Measurements from ENCODE around the gene SFMBT2.
A peak's percentile ranks its signal among the peaks of the same experiment; 100 is the strongest.

Gene SFMBT2

DNA sequence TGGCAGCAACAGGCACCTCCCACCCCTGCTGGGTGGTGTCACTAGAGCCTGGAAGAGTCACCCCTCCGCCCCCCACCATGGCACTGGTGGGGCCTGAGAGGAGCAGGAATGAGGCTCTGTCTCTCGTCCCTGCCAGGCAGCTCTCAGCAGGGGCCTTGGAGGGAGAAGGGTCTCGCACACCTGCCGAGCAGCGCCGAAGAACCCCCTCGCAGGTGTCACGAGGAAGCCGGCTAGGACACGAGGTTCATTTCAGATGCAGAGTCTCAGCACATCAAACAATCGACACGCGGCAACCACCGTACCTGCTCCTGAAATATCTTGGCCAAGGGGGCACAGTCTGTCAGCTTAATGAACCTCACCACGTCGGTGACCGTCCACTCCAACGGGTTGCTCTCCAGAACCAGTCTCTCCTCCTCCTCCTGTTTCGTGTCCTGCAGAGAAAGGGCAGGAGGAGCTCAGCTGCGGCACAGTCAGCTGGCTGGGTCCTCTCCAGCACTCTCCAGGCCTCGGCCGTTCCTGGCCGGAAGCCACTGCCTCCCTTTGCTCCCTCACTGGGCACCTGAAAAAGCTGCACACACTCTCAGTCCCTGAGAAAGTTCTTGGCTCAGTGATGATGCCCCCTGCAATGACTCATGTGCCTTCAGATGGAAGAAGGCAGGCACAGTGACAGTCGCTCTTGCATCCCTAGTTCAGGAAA lies 240.1 kb downstream of the SFMBT2 start:
- no peak for DNase-seq

DNA sequence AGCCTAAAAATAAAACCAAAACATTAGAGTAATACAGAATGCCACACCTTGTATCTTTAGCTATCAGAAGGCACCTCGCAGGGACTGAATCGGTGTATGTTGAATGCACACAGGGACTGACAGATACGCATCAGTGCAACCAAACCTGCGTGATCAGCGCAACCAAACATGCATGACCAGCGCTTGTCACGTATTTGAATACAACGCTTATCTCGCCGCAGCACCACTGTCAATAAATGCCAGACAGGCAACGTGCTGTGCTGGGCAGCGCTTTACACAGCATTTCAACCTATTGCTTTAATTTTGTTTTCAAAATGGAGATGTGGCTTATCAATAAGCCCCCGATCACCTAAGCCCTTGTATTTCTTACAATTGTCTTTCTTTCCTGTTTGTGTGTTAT lies 242.4 kb downstream of the SFMBT2 start:
- DNase-seq = no peak

DNA sequence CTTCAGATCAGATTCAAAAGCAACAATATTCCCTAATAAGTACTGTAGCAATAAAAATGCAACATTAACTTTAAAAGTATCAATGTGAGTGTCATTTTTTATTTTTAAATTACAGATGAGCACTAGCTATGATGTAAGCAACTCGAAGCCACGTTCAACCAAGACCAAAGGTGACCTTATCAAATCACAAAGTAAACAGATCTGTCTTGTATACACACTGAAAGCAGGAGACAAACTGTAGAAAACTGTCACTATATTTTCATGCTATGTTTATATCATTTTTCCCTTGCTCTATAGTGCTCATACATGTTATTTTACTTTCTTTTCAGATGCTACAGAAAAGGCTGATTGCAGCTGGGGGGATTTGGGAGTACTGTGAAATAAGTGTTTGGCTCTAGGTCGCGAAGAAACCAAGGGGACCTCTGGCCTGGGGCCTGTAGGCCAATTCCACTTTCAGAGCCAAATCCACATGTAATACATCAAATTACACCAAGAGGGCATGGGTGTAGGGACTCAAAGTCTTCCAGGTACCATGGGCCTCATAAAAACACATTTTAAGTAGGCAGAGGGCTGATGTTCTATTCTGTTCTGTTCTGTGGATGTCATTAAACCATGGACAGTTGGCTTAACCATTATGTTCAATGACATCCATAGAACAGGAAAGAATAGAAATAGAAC lies 245.2 kb downstream of the SFMBT2 start:
- no peak for DNase-seq

DNA sequence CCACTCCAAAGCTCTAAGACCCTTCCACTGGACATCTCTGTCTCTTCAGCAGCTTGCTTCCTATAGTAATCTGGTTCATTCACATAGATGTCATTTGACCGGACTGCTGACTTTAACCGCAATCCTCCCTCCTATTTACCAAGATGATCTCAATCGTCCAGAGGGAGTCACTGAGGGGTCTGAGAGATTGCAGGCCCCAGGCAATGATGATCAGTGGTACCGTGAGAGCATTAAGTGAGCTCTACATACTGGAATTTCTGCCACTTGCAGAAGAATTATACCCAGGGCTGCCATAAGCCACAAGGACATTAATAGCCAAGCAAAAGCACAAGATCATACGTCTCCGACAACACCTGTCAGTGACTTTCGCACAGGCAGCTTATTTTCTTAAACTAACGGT lies 245.9 kb downstream of the SFMBT2 start:
- no peak for DNase-seq

DNA sequence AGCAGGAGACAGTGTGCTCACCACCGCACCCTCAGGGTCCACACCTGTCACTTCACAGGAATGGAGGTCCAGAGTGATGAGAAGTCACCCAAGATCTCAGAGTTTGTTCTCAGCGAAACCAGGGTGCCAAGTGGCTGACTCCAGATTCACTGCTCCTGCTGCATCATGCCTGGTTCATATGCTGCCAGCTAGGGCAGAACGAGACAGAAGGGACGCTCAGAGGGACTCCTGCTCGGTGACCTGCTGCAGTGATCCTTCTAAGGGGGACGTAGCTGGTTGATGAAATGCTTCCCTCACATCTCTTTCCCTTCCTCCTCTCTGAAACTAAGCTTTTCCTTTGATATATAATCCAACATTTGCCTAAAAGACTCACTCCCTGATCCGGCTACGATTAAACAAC lies 248.5 kb downstream of the SFMBT2 start:
- no peak for DNase-seq

DNA sequence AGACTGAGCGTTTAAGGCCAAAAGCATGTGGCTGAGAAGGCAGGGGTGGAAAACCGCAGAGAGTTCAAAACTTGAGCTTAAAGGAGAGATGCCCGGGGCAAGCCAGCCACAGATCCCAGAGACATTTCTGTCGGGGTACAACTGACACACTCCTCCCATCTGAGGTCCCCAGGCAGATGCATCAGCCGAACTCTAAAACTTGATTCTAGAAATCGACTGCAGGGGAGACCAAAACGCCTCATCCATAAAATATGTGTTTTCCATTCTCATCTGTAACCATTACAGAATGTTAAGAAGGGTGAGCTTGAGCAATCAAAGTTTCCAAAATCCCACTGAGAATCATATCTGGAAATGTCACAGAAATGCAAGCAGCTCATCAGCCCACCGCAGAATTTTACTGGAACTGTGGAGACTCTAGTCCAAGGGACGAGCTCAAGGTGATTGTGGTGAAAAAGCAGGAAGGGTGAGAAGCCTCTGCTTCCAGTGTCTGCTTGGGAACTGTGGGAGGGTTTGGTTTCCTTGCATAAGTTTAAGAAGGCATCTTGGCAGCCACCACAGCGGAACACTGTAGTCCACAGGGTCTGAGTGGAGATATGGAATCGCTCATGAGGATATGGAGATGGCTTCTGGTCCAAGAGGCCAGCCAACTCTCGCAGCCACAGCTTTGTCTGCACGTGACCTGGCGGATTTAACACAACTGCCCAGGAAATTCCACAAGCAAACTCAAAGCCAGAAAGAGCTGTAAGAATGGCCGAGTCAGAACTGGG lies 249.2 kb downstream of the SFMBT2 start:
- peak; percentile 19 for DNase-seq

DNA sequence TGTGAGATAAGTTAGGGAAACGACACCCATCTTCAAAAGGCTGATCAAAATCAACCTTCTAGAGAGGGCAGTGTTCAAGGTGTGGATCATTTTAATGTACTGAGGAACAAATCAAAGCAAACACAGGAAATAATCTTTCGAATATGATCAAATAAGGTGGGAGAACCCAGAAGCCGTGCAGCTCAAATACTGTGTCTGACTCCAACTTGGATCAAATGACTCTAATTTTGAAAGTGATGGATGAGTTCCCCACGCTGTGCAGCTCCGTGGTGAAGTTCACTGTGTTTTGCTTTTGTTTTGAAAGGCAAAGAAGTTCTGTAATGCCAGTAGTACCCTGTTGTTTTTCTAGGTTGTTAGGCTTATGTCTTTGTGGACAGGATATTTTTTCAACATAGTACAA lies 250.9 kb downstream of the SFMBT2 start:
- no peak for DNase-seq

DNA sequence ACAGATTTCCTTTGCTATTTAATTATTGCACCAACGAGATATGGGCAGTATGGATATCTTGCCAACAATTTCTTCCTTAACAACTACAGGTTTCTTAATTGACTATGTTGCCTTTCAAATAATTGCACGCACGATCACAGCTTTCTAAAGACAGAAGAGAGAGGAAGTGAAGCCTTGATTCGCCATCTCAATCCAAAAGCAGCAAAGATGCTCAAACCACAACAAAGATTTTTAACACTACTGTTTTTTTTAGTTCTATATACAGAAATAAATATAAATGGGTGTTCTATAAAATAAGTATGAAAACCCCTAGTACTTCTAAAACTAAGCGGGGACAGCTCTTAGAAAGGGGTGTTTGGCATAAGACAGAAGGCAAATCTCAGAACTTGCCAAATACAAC lies 251.3 kb downstream of the SFMBT2 start:
- DNase-seq = no peak

DNA sequence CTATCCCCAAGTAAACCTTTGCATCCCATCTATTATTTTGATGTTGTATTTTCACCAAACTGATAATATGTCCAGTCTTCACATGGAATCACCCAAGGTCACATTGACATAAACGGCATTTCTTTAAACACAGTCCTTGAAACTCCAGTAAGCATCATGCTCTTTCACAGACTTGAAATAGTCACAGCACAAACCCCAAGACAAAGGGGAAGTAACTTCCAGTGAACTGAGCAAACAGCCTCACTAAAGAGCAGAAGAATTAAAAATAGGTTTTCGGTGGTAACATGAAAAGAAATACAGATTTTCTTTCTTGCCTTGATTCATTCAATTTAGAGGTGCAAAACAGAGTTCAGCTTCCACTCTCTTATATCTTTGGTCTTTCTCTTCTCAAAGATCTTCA lies 253.7 kb downstream of the SFMBT2 start:
- no peak for DNase-seq

DNA sequence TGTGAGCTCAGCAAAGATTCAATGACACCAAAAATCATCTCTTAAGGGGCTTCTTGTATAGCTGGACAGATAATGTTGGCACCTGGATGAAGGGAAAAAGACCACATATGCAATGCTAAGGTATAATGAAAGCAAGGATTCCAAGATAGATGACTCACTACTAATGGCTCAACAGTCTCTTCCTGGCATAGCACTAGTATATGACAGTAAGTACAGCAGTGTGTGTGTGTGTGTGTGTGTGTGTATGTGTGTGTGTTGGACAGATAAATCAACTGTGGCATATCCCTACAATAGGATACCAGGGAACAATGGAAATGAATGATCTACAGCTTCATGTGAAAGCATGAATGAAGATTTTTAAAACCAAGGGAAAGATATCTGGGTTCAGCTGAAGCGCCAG lies 257.1 kb downstream of the SFMBT2 start:
- DNase-seq = peak; percentile 34

DNA sequence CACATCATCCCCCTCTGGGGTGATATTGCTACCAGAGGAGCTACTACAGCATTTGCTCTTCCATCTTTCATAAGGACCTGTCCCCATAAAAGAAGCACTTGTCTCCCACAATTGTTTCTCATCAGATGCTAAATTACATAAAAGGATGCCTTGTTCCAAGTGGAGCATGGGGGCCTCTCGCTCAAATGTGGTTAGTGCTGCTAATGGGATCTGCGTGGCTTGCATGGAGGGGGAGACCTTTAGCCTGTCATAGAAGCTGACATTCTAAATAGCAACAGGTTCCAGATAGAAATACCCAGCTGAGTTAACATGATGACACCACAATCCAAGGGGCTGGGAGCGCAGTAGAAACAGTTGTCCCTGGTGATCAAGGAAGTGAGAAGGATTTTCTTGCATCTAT lies 257.9 kb downstream of the SFMBT2 start:
- no peak for DNase-seq

DNA sequence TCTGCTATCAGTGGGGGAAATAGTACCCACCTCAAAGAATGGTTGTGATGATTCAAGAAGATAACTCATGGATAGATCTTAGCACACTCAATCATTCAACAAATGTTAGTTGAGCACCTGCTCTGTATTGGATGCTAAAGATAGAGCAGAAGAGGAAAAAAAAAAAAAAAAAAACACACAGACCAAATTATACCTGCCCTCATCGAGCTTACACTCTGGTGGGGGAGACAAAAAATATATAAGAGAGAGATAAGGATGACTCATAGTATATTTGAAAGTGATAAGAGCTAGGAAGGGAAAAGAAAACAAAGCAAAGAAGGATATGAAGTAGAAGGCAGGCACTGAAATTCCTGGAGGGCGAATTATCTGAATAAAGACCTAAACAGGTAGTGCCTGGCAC lies 258.5 kb downstream of the SFMBT2 start:
- DNase-seq = no peak

DNA sequence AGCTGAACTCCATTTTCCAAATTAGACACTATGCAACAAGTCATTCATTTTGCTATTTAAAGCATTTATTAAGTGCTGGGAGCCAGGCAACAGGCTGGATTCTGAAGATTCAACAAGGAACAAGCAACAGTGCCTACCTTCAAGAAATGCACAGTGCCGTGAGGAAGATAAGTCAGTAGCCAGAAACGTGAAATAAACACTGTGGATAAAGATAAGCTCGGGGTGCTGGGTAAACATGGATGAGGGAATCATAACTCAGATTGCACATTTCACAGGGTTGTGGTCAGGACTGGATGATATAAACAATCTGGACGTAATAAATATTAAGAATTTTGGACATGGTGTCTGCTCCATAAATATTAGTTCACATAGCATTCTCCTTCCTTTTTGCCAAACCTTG lies 259.3 kb downstream of the SFMBT2 start:
- no peak for DNase-seq

DNA sequence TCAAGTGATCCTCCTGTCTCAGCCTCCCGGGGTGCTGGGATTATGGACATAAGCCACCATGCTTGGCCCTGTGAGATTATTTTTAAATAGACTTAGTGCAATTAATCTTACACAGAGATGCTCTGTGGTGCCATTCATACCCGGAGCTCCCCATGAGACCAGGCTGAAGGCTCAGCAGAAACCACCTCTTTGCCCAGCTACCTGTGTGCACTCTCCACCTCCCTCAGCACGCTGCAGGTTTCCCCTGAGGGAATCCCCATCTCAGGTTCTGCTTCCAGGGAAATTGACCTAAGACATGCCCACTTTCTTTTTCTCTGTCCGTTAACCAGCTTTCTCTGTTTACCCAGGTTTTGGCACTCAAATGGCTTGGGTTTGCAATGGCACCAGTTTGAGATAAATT lies 260.5 kb downstream of the SFMBT2 start:
- DNase-seq = no peak

DNA sequence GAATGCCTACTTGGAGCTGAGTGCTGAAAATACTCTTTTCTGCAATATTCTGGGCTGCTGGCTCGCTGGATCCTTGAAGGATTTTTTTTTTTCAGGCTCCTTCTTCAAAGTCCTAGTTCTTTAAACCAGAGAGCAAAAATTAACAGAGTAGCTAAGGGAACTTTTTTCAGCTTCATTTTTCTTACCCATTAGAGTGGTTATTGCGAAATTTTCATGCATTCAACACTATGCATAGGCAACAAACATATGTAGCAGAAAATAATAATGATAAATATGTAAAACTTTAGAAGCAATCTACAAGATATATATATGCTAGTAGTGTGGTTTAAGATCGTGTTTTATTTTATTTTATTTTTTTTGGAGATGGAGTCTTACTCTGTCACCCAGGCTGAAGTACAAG lies 264.6 kb downstream of the SFMBT2 start:
- no peak for DNase-seq

DNA sequence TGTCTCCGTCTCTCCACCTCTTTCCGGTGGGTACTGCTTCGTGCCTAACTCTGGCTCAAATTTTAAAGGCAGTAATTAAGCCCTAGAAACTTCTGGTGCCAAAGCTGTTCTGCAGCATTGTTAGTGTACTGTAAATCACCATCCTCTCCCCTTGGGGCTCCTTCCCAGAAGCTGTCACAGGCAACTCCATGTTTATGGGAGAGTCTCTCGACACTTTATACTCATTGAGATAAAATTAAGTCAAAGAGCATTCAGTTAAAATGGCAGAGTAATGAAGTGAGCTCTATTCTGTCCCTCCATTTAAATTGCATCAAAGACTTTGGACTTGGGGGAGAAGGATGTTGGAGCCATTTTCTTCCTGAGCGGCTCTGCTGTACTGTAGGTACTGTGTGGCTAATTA lies 274.8 kb downstream of the SFMBT2 start:
- DNase-seq = no peak

DNA sequence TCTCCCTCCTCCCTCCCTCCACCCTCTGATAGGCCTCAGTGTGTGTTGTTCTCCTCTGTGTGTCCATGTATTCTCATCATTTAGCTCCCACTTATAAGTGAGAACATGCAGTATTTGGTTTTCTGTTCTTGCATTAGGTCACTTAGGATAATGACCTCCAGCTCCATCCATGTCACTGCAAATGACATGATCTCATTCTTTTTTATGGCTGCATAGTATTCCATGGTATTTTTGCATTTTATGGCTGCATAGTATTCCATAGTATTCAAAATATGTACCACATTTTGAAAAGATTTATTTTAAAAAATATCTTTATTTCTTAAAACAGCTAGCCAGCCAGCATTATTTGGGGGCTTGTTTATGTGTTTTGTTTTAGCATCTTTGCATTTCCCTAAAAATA lies 275.6 kb downstream of the SFMBT2 start:
- DNase-seq = no peak

DNA sequence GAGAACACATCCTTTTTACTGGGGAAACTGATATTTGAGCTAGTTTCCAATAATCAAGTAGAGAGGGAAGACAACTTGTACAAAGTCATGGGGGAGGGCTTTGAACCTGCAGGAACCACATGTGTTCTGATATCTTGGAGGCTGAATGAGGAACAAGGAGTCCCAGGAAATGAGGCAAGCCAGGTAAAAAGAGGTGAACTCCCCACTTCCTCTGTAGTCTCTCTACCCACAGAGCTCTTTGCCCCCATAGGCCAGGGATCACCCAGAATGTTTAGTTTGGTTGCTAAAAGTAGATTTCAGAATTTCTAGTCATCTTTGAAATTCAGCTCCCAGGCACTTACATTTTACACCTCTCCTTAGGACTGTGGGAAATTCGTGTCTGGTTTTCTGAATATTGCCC lies 276.4 kb downstream of the SFMBT2 start:
- no peak for DNase-seq

DNA sequence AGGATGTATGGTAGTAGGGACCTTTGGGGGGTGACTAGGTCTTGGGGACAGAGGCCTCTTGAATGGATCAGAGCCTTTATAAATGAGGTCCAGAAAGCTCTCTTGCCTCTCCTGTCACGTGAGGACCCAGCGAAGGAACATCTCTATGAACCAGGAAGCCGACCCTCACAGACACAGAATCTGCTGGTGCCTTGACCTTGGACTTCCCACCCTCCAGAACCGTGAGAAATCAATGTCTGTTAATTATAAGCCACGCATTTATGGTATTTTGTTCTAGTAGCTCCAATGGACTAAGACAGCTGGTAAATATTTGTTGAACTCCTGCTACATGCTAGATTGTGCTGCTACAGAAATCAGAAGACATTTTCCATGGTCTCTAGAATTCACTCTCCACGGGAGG lies 276.9 kb downstream of the SFMBT2 start:
- no peak for DNase-seq

DNA sequence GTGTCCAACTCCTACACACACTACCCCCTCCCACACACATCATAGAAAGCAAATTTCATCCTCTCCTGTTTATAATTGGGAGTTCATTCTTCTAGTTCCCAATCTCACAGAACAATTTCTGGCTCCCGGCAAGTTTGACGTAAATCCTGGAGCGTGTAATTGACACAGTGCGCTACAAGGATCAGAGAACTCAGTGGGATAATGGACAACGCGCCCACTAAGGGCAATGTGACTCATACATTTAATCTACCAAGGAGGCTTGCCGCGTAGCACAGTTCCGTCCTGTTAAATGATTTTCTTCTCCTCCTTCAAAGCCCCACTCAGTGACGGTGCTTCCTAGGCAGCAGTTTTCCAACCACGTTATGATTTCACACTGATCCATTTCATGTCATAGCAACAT lies 277.6 kb downstream of the SFMBT2 start:
- no peak for DNase-seq

DNA sequence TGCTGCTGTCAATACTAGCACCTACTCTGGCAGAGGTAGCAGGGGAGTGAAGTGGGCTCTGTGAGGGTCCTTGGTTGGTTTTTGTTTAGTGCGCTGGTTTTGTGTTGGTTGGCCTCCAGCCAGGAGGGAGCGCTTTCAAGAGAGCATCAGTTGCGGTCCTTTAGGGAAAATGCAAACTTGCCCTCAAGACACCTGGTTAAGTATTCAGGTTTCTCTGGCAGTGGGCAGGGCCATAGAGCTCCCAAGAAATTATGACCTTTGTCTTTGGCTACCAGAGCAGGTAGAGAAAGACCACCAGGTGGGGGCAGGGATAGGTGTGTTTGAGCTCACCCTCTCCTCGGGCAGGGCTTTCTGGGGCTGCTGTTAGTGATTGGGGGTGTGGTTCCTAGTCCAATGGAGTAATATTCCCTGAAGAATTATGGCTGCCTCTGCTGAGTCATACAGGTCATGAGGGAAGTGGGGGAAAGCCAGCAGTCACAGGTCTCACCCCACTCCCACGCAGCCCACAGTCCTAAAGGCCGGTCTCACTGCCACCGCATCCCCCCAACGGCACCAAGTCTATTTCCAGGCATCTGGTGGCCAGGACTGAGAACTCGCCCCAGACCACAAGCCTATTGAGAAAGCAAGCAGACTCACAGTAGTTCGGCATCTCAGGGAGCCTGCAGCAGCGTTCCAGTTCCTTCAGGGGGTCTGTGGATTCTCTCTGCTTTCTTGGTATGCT lies 280.5 kb downstream of the SFMBT2 start:
- DNase-seq = no peak

DNA sequence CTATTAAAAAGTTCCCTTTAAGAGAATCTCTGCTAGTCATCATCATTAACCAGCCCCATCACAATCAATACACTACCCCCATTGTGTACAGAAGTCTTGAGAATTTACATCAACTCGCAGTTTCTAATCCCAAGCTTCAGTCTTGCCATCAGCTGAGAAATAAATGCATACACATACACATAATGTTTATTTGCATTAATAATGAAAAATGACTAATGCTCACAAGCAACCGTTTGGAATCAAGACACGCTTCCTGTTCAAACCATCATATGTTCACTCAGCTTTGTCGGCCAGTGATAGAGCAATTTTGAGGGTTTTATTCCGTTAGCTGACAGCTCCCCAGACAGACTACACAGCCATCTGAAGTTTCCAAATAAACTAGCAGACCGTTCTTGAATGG lies 287.1 kb downstream of the SFMBT2 start:
- DNase-seq = no peak

DNA sequence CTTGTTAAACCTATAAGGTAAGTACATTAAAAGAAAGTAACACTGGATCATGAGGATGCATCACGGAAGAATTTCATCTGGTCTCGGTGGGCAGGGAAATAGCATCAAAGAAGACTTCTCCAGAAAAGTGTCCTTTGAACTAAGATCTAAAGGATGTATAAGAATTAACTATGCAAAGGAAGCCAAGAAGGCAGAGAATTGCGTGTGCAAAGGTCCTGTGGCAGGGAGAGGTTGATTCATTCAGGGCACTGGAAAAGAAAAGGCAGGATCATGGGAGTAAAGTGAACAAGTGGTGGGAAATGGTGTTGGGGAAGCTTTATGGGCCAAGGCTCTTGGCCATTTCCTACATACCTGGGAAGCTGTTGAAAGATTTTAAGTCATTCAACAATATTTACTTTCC lies 288.3 kb downstream of the SFMBT2 start:
- no peak for DNase-seq

Data from fibroblast of skin of right biceps (primary cell).